ENCODE measurements around the gene TSTD2. TPM values are rescaled to one million over a fixed set of nuclear protein-coding genes. Genes with fewer than 3 reads are reported as not detected.

The TSTD2 gene
- total RNA-seq, 2 donors from 2014 or later = 14.2 to 18.1 TPM

- DNase-seq (ENCODE audit: low spot score in 2 of 2) (no peak), ATAC-seq (no peak)
- H3K27ac Mint-ChIP-seq = no peak overlapping the region
Measured at GRCh38 chr9:97562542-97562941, 70.6 kb downstream of the TSTD2 start.

GRCh38 chr9:97561501-97561900, 71.7 kb downstream of the TSTD2 start:
- H3K36me3 Mint-ChIP-seq = no peaks in the 10 kb centered on the region
- H3K27ac Mint-ChIP-seq = no peak overlapping the region
- DNase-seq (ENCODE audit: low spot score in 2 of 2) = peak in 1 of 2 donors; percentile 6
- H3K9me3 Mint-ChIP-seq = no peaks in the 10 kb centered on the region
- no peak for ATAC-seq

More at GRCh38 chr9:97562542-97562941, 70.6 kb downstream of the TSTD2 start:
- no peaks in the 10 kb centered on the region for H3K9me3 Mint-ChIP-seq
- H3K36me3 Mint-ChIP-seq = no peaks in the 10 kb centered on the region

- DNase-seq (ENCODE audit: low spot score in 2 of 2) = peak in 1 of 2 donors; percentile 39
- ATAC-seq = no peak
- Mint-ChIP-seq H3K9me3 (no peaks in the 10 kb centered on the region), H3K27ac (no peak overlapping the region), H3K36me3 (no peaks in the 10 kb centered on the region)
Measured at GRCh38 chr9:97560851-97561250, 72.3 kb downstream of the TSTD2 start.

GRCh38 chr9:97560154-97560553, 73.0 kb downstream of the TSTD2 start:
- Mint-ChIP-seq H3K9me3 (no peaks in the 10 kb centered on the region), H3K27ac (no peak overlapping the region), H3K36me3 (no peaks in the 10 kb centered on the region)
- no peak for ATAC-seq
- peak in 1 of 2 donors; percentile 6 for DNase-seq (ENCODE audit: low spot score in 2 of 2)

- H3K9me3 Mint-ChIP-seq = no peaks in the 10 kb centered on the region
- ATAC-seq = peak; percentile 68 to 92
- H3K27ac Mint-ChIP-seq = peak overlapping the region in 1 of 2 donors; percentile 34
- DNase-seq (ENCODE audit: low spot score in 2 of 2) = no peak
- no peaks in the 10 kb centered on the region for H3K36me3 Mint-ChIP-seq
Measured at GRCh38 chr9:97559111-97559514, 74.1 kb downstream of the TSTD2 start.

- peak in 1 of 2 donors; percentile 38 for DNase-seq (ENCODE audit: low spot score in 2 of 2)
- H3K9me3 Mint-ChIP-seq = no peaks in the 10 kb centered on the region
- peak overlapping the region in 1 of 2 donors; percentile 34 for H3K27ac Mint-ChIP-seq
- peak in 1 of 2 donors; percentile 28 for ATAC-seq
- no peaks in the 10 kb centered on the region for H3K36me3 Mint-ChIP-seq
Measured at GRCh38 chr9:97558701-97559101, 74.5 kb downstream of the TSTD2 start.

- no peaks in the 10 kb centered on the region for H3K9me3 Mint-ChIP-seq
- no peaks in the 10 kb centered on the region for H3K36me3 Mint-ChIP-seq
- peak in 1 of 2 donors; percentile 6 for DNase-seq (ENCODE audit: low spot score in 2 of 2)
- ATAC-seq = no peak
- no peak overlapping the region for H3K27ac Mint-ChIP-seq
Measured at GRCh38 chr9:97557606-97558095, 75.5 kb downstream of the TSTD2 start.

GRCh38 chr9:97556721-97557605, 76.2 kb downstream of the TSTD2 start:
- H3K36me3 Mint-ChIP-seq = no peaks in the 10 kb centered on the region
- ATAC-seq (no peak), DNase-seq (ENCODE audit: low spot score in 2 of 2) (peak in 1 of 2 donors; percentile 40)
- no peak overlapping the region for H3K27ac Mint-ChIP-seq
- H3K9me3 Mint-ChIP-seq = no peaks in the 10 kb centered on the region

- no peak for ATAC-seq
Measured at GRCh38 chr9:97556036-97556720, 77.0 kb downstream of the TSTD2 start.

GRCh38 chr9:97555164-97555563, 78.0 kb downstream of the TSTD2 start:
- Mint-ChIP-seq H3K27ac (no peak overlapping the region), H3K36me3 (no peaks in the 10 kb centered on the region), H3K9me3 (no peaks in the 10 kb centered on the region)
- no peak for ATAC-seq
- peak in 1 of 2 donors; percentile 13 for DNase-seq (ENCODE audit: low spot score in 2 of 2)

More at GRCh38 chr9:97556036-97556720, 77.0 kb downstream of the TSTD2 start:
- Mint-ChIP-seq H3K9me3 (no peaks in the 10 kb centered on the region), H3K36me3 (no peaks in the 10 kb centered on the region), H3K27ac (no peak overlapping the region)
- peak in 1 of 2 donors; percentile 20 for DNase-seq (ENCODE audit: low spot score in 2 of 2)

- DNase-seq (ENCODE audit: low spot score in 2 of 2) (peak in 1 of 2 donors; percentile 6), ATAC-seq (no peak)
- Mint-ChIP-seq H3K27ac (no peak overlapping the region), H3K36me3 (no peaks in the 10 kb centered on the region), H3K9me3 (no peaks in the 10 kb centered on the region)
Measured at GRCh38 chr9:97554566-97555075, 78.5 kb downstream of the TSTD2 start.

- Mint-ChIP-seq H3K27ac (no peak overlapping the region), H3K36me3 (no peaks in the 10 kb centered on the region), H3K9me3 (no peaks in the 10 kb centered on the region)
- no peak for ATAC-seq
- peak in 1 of 2 donors; percentile 6 for DNase-seq (ENCODE audit: low spot score in 2 of 2)
Measured at GRCh38 chr9:97553841-97554240, 79.3 kb downstream of the TSTD2 start.

- Mint-ChIP-seq H3K9me3 (no peaks in the 10 kb centered on the region), H3K27ac (no peak overlapping the region), H3K36me3 (no peaks in the 10 kb centered on the region)
- ATAC-seq (no peak), DNase-seq (ENCODE audit: low spot score in 2 of 2) (peak in 1 of 2 donors; percentile 30)
Measured at GRCh38 chr9:97553141-97553540, 80.0 kb downstream of the TSTD2 start.

- Mint-ChIP-seq H3K36me3 (no peaks in the 10 kb centered on the region), H3K27ac (no peak overlapping the region), H3K9me3 (no peaks in the 10 kb centered on the region)
- DNase-seq (ENCODE audit: low spot score in 2 of 2) (no peak), ATAC-seq (no peak)
Measured at GRCh38 chr9:97551308-97551707, 81.9 kb downstream of the TSTD2 start.

- Mint-ChIP-seq H3K36me3 (no peaks in the 10 kb centered on the region), H3K9me3 (no peaks in the 10 kb centered on the region), H3K27ac (no peak overlapping the region)
- ATAC-seq = no peak
- no peak for DNase-seq (ENCODE audit: low spot score in 2 of 2)
Measured at GRCh38 chr9:97550386-97550785, 82.8 kb downstream of the TSTD2 start.

Measured in activated naive CD4-positive, alpha-beta T cell treated with anti-CD3 and anti-CD28 coated beads, Interleukin-2, amount 50 U/mL, for 72 hours (primary cell).